Measurements from ENCODE around the gene BBOF1.
"Not testable (repeated sequence)": the region's sequence is repeated elsewhere in the genome, so short reads cannot be mapped to it uniquely, and the experiment has no call there.

BBOF1 gene

DNA sequence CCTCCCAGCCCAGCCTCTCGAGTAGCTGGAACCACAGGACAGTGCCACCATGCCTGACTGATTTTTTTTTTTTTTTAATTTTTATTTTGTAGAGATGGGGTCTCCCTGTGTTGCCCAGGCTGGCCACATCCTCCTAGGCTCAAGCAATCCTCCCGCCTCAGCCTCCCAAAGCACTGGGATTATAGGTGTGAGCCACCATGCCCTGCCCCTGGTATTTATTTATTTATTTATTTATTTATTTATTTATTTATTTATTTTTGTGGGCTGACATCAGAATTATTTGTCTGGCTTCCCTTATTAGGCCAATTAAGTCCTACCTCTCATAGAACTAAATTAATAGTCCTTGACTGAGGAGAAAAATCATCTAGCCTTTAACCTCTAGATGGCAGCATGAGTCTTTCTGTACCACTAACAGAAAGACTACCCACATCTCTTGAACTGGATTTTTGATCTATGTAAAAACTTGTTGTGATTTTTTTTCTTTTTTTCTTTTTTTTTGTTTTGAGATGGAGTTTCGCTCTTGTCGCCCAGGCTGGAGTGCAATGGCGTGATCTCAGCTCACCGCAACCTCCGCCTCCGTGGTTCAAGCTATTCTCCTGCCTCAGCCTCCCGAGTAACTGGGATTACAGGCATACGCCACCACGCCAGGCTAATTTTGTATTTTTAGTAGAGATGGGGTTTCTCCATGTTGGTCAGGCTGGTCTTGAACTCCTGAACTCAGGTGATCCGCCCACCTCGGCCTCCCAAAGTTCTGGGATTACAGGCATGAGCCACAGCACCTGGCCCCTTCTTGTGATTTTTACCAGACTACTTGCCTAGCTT is 92.5 kb downstream of the BBOF1 start:
- not testable (repeated sequence) for DNase-seq
